Measurements from ENCODE around the gene PDAP1.

PDAP1 gene

GRCh38 chr7:99402854-99403253 lies 5.5 kb downstream of the PDAP1 start:
- POLR2A ChIA-PET, result no interaction called here
- CTCF ChIA-PET, result no interaction called here
- TF ChIP-seq HDGF (IDR thresholded peaks at IDR 0.05; ENCODE audit: borderline replicate concordance) (no peak), L3MBTL2 (conservative IDR thresholded peaks at IDR 0.05) (no peak), ZNF384 (IDR thresholded peaks at IDR 0.05) (no peak), ELF4 (IDR thresholded peaks at IDR 0.05) (no peak), NFRKB (IDR thresholded peaks at IDR 0.05) (no peak), SP1 (IDR thresholded peaks at IDR 0.05) (no peak), CTBP1 (IDR thresholded peaks at IDR 0.05; ENCODE audit: borderline replicate concordance) (no peak), LEF1 (IDR thresholded peaks at IDR 0.05; ENCODE audit: borderline replicate concordance) (no peak), FOXK2 (IDR thresholded peaks at IDR 0.05) (no peak), FOXM1 (IDR thresholded peaks at IDR 0.05; ENCODE audit: borderline replicate concordance) (no peak), PKNOX1 (IDR thresholded peaks at IDR 0.05) (no peak), FOXA1 (IDR thresholded peaks at IDR 0.05) (no peak), SUZ12 (IDR thresholded peaks at IDR 0.05) (no peak), TARDBP (IDR thresholded peaks at IDR 0.05) (no peak), BHLHE40 (IDR thresholded peaks at IDR 0.05; ENCODE audit: borderline replicate concordance) (no peak), ARNT (IDR thresholded peaks at IDR 0.05) (no peak)
- DNase-seq (ENCODE audit: extremely low spot score), result no peak

DNA sequence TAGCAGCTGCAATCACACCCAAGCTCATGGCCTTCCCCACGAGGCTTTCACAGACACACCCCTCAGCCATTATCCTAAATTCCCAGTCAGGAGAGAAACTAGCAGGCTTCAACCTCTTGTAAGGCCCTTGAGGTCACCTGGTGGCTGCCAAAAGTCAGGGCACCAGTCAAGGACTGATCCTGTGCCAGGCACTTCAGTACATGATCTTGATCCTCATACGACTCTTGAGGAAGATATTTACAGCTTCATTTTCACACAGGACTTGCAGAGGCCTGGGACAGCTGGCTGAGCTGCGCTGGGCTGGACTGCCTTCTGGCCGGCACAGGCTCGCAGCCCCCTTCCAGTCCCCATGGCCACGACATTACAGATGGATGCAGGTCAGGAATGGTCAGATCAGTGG lies 8.8 kb downstream of the PDAP1 start:
- no peak for TF ChIP-seq CTBP1 (IDR thresholded peaks at IDR 0.05; ENCODE audit: borderline replicate concordance)
- TF ChIP-seq LEF1 (IDR thresholded peaks at IDR 0.05; ENCODE audit: borderline replicate concordance), result no peak
- no peak for TF ChIP-seq NFRKB (IDR thresholded peaks at IDR 0.05)
- TF ChIP-seq ZNF384 (IDR thresholded peaks at IDR 0.05), result no peak
- no peak for TF ChIP-seq FOXA1 (IDR thresholded peaks at IDR 0.05)
- no peak for TF ChIP-seq HDGF (IDR thresholded peaks at IDR 0.05; ENCODE audit: borderline replicate concordance)
- no peak for TF ChIP-seq SP1 (IDR thresholded peaks at IDR 0.05)
- no peak for TF ChIP-seq ARNT (IDR thresholded peaks at IDR 0.05)
- TF ChIP-seq SUZ12 (IDR thresholded peaks at IDR 0.05), result no peak
- TF ChIP-seq FOXM1 (IDR thresholded peaks at IDR 0.05; ENCODE audit: borderline replicate concordance), result no peak
- TF ChIP-seq ELF4 (IDR thresholded peaks at IDR 0.05), result no peak
- no peak for TF ChIP-seq PKNOX1 (IDR thresholded peaks at IDR 0.05)
- TF ChIP-seq BHLHE40 (IDR thresholded peaks at IDR 0.05; ENCODE audit: borderline replicate concordance), result no peak
- TF ChIP-seq FOXK2 (IDR thresholded peaks at IDR 0.05), result no peak
- TF ChIP-seq TARDBP (IDR thresholded peaks at IDR 0.05), result no peak
- no peak for TF ChIP-seq L3MBTL2 (conservative IDR thresholded peaks at IDR 0.05)
- ChIA-PET CTCF (interaction anchor here (1.1 kb wide), 1 partner anchor 9 kb away, joined by 3 read pairs; no protein-coding TSS in a partner anchor), POLR2A (interaction anchor here (0.6 to 4.0 kb wide), 3 partner anchors 9 to 133 kb away, joined by 3 to 22 read pairs (median 3); partner anchors contain the start of genes BUD31 and PDAP1)
- no peak for DNase-seq (ENCODE audit: extremely low spot score)

DNA sequence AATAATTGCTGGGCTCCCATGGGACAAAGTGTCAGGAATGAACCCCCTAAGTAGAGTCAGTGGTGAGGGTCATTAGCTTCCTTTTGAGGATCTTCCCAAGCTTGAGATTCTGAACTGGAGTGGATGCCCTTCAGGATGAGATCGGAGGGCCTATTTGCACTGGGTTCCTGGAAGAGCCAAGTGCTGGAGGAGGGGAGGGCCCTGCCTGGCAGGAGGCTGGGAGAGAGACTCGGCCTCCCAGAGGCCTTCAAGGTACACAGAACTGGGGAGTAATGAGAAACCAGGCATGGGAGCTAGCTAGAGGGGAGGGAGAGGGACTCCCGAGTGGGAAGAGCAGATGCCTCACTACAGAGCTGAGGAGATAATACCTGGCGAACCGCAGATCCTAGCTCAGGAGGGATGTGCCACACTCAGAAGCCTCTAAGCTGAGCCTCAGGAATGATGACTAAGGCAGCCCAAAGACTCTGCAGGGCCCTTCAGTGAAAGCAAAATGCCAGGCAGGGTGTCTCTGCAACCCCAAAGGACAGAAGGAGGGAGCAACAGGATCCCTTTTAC lies 9.4 kb downstream of the PDAP1 start:
- POLR2A ChIA-PET, result interaction anchor here (0.7 to 4.0 kb wide), 3 partner anchors 8 to 133 kb away, joined by 3 to 22 read pairs (median 3); partner anchors contain the start of genes BUD31 and PDAP1

GRCh38 chr7:99397297-99397983 lies 11.0 kb downstream of the PDAP1 start:
- POLR2A ChIA-PET, result interaction anchor here (4.0 kb wide), 1 partner anchor 11 kb away, joined by 22 read pairs; the partner anchor contains the start of genes BUD31 and PDAP1
- no peak for TF ChIP-seq ARNT (IDR thresholded peaks at IDR 0.05)
- no peak for TF ChIP-seq BHLHE40 (IDR thresholded peaks at IDR 0.05; ENCODE audit: borderline replicate concordance)
- TF ChIP-seq PKNOX1 (IDR thresholded peaks at IDR 0.05), result no peak
- TF ChIP-seq ELF4 (IDR thresholded peaks at IDR 0.05), result no peak
- TF ChIP-seq FOXK2 (IDR thresholded peaks at IDR 0.05), result no peak
- no peak for TF ChIP-seq FOXM1 (IDR thresholded peaks at IDR 0.05; ENCODE audit: borderline replicate concordance)
- TF ChIP-seq ZNF384 (IDR thresholded peaks at IDR 0.05), result no peak
- TF ChIP-seq FOXA1 (IDR thresholded peaks at IDR 0.05), result no peak
- no peak for TF ChIP-seq HDGF (IDR thresholded peaks at IDR 0.05; ENCODE audit: borderline replicate concordance)
- no peak for TF ChIP-seq L3MBTL2 (conservative IDR thresholded peaks at IDR 0.05)
- no peak for TF ChIP-seq SP1 (IDR thresholded peaks at IDR 0.05)
- TF ChIP-seq SUZ12 (IDR thresholded peaks at IDR 0.05), result no peak
- no peak for DNase-seq (ENCODE audit: extremely low spot score)
- CTCF ChIA-PET, result no interaction called here

More for the DNA sequence above, 9.4 kb downstream of the PDAP1 start:
- CTCF ChIA-PET, result no interaction called here
- TF ChIP-seq CTBP1 (IDR thresholded peaks at IDR 0.05; ENCODE audit: borderline replicate concordance) (no peak), FOXM1 (IDR thresholded peaks at IDR 0.05; ENCODE audit: borderline replicate concordance) (no peak), L3MBTL2 (conservative IDR thresholded peaks at IDR 0.05) (no peak), FOXK2 (IDR thresholded peaks at IDR 0.05) (no peak), FOXA1 (IDR thresholded peaks at IDR 0.05) (no peak), SUZ12 (IDR thresholded peaks at IDR 0.05) (no peak)
- no peak for DNase-seq (ENCODE audit: extremely low spot score)

DNA sequence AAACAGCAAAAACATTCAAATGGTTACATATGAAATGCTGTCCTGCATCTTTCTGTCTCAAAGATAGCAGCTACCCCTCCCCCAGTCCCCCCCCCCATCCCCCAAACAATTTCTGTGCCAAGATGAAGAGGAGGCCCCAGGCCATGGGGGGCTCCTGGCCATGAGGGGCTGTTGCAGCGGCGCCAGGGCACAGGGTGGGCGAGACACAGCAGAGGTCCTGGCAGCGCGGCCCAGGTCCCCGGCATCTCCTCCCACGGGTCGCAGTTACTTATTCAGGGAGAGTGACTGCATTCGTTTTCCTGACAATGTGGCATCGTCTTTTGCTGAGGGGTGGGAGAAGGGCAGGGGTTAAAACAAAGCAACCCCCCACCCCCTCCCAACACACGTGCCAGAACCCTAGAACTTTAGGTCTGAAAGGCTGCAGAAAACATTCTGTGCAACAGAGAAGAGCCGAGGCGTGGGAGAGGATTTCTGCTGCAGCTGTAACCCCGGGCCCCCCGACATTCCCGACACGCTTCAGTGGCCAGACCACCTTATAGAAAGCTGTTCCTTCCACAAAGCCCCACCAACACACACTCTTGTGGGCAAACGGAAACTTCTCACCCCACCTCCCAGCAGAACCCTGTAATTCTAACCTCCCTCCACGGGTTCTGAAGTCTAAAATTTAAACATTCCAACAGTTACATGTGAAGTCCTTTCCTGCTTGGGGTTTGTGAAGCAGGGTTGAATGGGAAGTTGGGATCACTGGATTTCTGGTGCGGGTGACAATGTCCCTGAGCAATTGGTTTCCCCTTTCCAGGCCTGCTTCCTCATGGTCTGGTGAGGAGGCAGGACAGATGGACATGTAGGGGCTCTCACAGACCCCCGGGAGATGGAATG lies 11.7 kb downstream of the PDAP1 start:
- POLR2A ChIA-PET, result no interaction called here
- CTCF ChIA-PET, result no interaction called here
- DNase-seq (ENCODE audit: extremely low spot score), result no peak
- TF ChIP-seq L3MBTL2 (conservative IDR thresholded peaks at IDR 0.05), result no peak
- no peak for TF ChIP-seq CTBP1 (IDR thresholded peaks at IDR 0.05; ENCODE audit: borderline replicate concordance)
- TF ChIP-seq NFRKB (IDR thresholded peaks at IDR 0.05), result no peak
- TF ChIP-seq FOXK2 (IDR thresholded peaks at IDR 0.05), result no peak
- TF ChIP-seq ELF4 (IDR thresholded peaks at IDR 0.05), result no peak
- TF ChIP-seq TARDBP (IDR thresholded peaks at IDR 0.05), result no peak
- TF ChIP-seq FOXM1 (IDR thresholded peaks at IDR 0.05; ENCODE audit: borderline replicate concordance), result no peak
- no peak for TF ChIP-seq ARNT (IDR thresholded peaks at IDR 0.05)
- no peak for TF ChIP-seq FOXA1 (IDR thresholded peaks at IDR 0.05)
- TF ChIP-seq PKNOX1 (IDR thresholded peaks at IDR 0.05), result no peak

Data from HEK293T (cell line).